ENCODE data around the gene ZNF692. TPM values are rescaled to one million over a fixed set of nuclear protein-coding genes. Genes with fewer than 3 reads are reported as not detected.

The ZNF692 gene
- total RNA-seq, 1 experiment from 2014 or later = 40.1 TPM

GRCh38 chr1:248862695-248862997 lies 3.8 kb upstream of the ZNF692 start:
- Mint-ChIP-seq H3K27ac (no peak overlapping the region), H3K4me1 (peaks cover 20 to 24% of the 10 kb centered on the region in 2 experiments), H3K36me3 (ENCODE audit: insufficient read depth in 1 of 3, low read depth in 3 of 3) (peaks cover 0 to 2% (median 0%) of the 10 kb centered on the region in 3 experiments; a peak in 1 of 7 replicates), H3K4me3 (peak overlapping the region; percentile 74 to 78), H3K9me3 (peaks cover 0 to 2% of the 10 kb centered on the region in 2 experiments; a peak in 2 of 5 replicates), H3K27me3 (ENCODE audit: low read depth) (peaks cover 53% of the 10 kb centered on the region)
- DNase-seq = no peak
- H2AFZ ChIP-seq (ENCODE audit: low read length) = no peak overlapping the region
- H2BK20ac ChIP-seq (ENCODE audit: low read depth, low read length, poor library complexity, severe bottlenecking) = no peak overlapping the region
- no peak overlapping the region for H3T11ph ChIP-seq (ENCODE audit: low read length)
- no peak overlapping the region for H2BK5ac ChIP-seq (ENCODE audit: insufficient read length, low read length)
- H2BK12ac ChIP-seq (ENCODE audit: insufficient read length, low read depth, low read length) = no peak overlapping the region
- H4K5ac ChIP-seq (ENCODE audit: insufficient read length, low read depth, low read length) = no peak overlapping the region
- H3K27me3 ChIP-seq (ENCODE audit: insufficient read depth, low read length) = no peaks in the 10 kb centered on the region; the same call in 1 of the 2 replicates
- peaks cover 22% of the 10 kb centered on the region for H3K23me2 ChIP-seq (ENCODE audit: insufficient read length, low read depth, low read length, poor library complexity, severe bottlenecking)
- H2BK15ac ChIP-seq (ENCODE audit: low read depth, low read length) = no peak overlapping the region
- H4K8ac ChIP-seq (replicated peaks; ENCODE audit: insufficient read length, low read depth, low read length) = no peak overlapping the region
- H3K4ac ChIP-seq (ENCODE audit: low read depth, low read length) = no peak overlapping the region
- peak overlapping the region; percentile 39 for H3K9ac ChIP-seq (ENCODE audit: extremely low read depth, insufficient read length, low read length)
- H4K91ac ChIP-seq (ENCODE audit: insufficient read length, low read depth, low read length) = no peak overlapping the region
- no peaks in the 10 kb centered on the region for H4K20me1 ChIP-seq (ENCODE audit: control insufficient read depth, insufficient read depth, insufficient read length)
- H3K9me3 ChIP-seq (ENCODE audit: control insufficient read depth, low read depth, low read length) = no peaks in the 10 kb centered on the region
- H3K27ac ChIP-seq (ENCODE audit: insufficient read length, low read depth, low read length) = no peak overlapping the region
- TF ChIP-seq, protein P1, sequence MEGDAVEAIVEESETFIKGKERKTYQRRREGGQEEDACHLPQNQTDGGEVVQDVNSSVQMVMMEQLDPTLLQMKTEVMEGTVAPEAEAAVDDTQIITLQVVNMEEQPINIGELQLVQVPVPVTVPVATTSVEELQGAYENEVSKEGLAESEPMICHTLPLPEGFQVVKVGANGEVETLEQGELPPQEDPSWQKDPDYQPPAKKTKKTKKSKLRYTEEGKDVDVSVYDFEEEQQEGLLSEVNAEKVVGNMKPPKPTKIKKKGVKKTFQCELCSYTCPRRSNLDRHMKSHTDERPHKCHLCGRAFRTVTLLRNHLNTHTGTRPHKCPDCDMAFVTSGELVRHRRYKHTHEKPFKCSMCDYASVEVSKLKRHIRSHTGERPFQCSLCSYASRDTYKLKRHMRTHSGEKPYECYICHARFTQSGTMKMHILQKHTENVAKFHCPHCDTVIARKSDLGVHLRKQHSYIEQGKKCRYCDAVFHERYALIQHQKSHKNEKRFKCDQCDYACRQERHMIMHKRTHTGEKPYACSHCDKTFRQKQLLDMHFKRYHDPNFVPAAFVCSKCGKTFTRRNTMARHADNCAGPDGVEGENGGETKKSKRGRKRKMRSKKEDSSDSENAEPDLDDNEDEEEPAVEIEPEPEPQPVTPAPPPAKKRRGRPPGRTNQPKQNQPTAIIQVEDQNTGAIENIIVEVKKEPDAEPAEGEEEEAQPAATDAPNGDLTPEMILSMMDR (conservative IDR thresholded peaks at IDR 0.05) = no peak
- H3K14ac ChIP-seq (ENCODE audit: insufficient read depth, low read length) = peak overlapping the region; percentile 66; the same call in 1 of the 2 replicates
- H3K56ac ChIP-seq (ENCODE audit: insufficient read length, low read depth, low read length) = no peak overlapping the region
- H3K23ac ChIP-seq (ENCODE audit: insufficient read length, low read depth, low read length) = no peak overlapping the region
- peak overlapping the region; percentile 91 for H3K4me2 ChIP-seq (ENCODE audit: insufficient read depth, insufficient read length, low read length)
- H3K18ac ChIP-seq (ENCODE audit: insufficient read length, low read depth, low read length) = peak overlapping the region; percentile 68
- no peaks in the 10 kb centered on the region for H3K79me2 ChIP-seq (ENCODE audit: insufficient read depth, low read length)
- H2BK120ac ChIP-seq (ENCODE audit: low read depth, low read length, poor library complexity, severe bottlenecking) = no peak overlapping the region
- no peak overlapping the region for H2AK5ac ChIP-seq (ENCODE audit: insufficient read length, low read length)
- H3K4me1 ChIP-seq (ENCODE audit: insufficient read depth, low read length) = no peaks in the 10 kb centered on the region
- no peaks in the 10 kb centered on the region for H3K79me1 ChIP-seq (ENCODE audit: insufficient read depth, low read depth, low read length, poor library complexity, severe bottlenecking)
- WGBS (ENCODE audit: extremely low coverage, insufficient read length, low lambda C conversion rate) = no CpG with 5 or more reads among the region's 4 CpGs

All from H9 (cell line).